Neural progenitor cell (in vitro differentiated cells): ENCODE results near the gene POU2AF1. TPM values are rescaled to one million over a fixed set of nuclear protein-coding genes. Genes with fewer than 3 reads are reported as not detected.

Experiments used
- DNase-seq: peaks from one replicate; pipeline ENCODE4 v3.0.0-alpha.2; 2016; ENCODE audit warnings: low spot score
- H2AFZ ChIP-seq: fragments of 200-600 bp; sonication (generic); replicated peaks from 2 replicates; pipeline ENCODE4 v1.6.1; 2016; ENCODE audit warnings: antibody characterized with exemption
- H3F3A ChIP-seq: fragments of 200-600 bp; sonication (generic); 2 replicates; pipeline ENCODE4 v1.6.1; 2016; ENCODE audit warnings: antibody characterized with exemption, low read depth
- H3K27ac ChIP-seq: fragments of 200-600 bp; sonication (generic); 2 replicates; pipeline ENCODE4 v1.5.1; 2016; ENCODE audit warnings: mild to moderate bottlenecking
- H3K27me3 ChIP-seq: fragments of 200-600 bp; sonication (generic); 2 replicates; pipeline ENCODE4 v1.6.1; 2016; ENCODE audit warnings: mild to moderate bottlenecking, moderate library complexity
- H3K36me3 ChIP-seq: fragments of 200-600 bp; sonication (generic); 2 replicates; pipeline ENCODE4 v1.5.1; 2016
- H3K4me1 ChIP-seq: fragments of 200-600 bp; sonication (generic); 2 replicates; pipeline ENCODE4 v1.6.1; 2016; ENCODE audit warnings: mixed run types
- H3K4me2 ChIP-seq: fragments of 200-600 bp; sonication (generic); 2 replicates; pipeline ENCODE4 v1.6.1; 2016
- H3K4me3 ChIP-seq: fragments of 200-600 bp; sonication (generic); 2 replicates; pipeline ENCODE4 v1.5.1; 2016
- H3K79me2 ChIP-seq: fragments of 200-600 bp; sonication (generic); 2 replicates; pipeline ENCODE4 v1.6.1; 2016; ENCODE audit warnings: low read depth
- H3K9ac ChIP-seq: fragments of 200-600 bp; sonication (generic); 2 replicates; pipeline ENCODE4 v1.6.1; 2016
- H3K9me3 ChIP-seq: fragments of 200-600 bp; sonication (generic); 2 replicates; pipeline ENCODE4 v1.5.1; 2016; ENCODE audit warnings: low read depth
- H4K20me1 ChIP-seq: fragments of 200-600 bp; sonication (generic); 2 replicates; pipeline ENCODE4 v1.6.1; 2016; ENCODE audit warnings: low read depth
- H3K27ac Mint-ChIP-seq: 3 replicates; pipeline ENCODE4 v1.8.0; 2021; ENCODE audit warnings: mixed read lengths
- H3K27me3 Mint-ChIP-seq: 2 replicates; pipeline ENCODE4 v1.8.0; 2022; ENCODE audit warnings: low read depth, mild to moderate bottlenecking, inconsistent platforms, moderate library complexity, mixed read lengths; ENCODE audit not compliant: insufficient read depth
- H3K36me3 Mint-ChIP-seq: 3 replicates; pipeline ENCODE4 v1.8.0; 2021; ENCODE audit warnings: mixed read lengths
- H3K4me1 Mint-ChIP-seq: 3 replicates; pipeline ENCODE4 v1.8.0; 2021; ENCODE audit warnings: mixed read lengths
- H3K4me3 Mint-ChIP-seq: 3 replicates; pipeline ENCODE4 v1.8.0; 2021; ENCODE audit warnings: mild to moderate bottlenecking, moderate library complexity, mixed read lengths
- H3K9me3 Mint-ChIP-seq: 3 replicates; pipeline ENCODE4 v1.8.0; 2020; ENCODE audit warnings: mixed read lengths
- CTCF ChIP-seq: fragments of 200-600 bp; sonication (generic); IDR thresholded peaks from 2 replicates; pipeline ENCODE4 v1.5.1; 2017; ENCODE audit warnings: antibody characterized with exemption, mild to moderate bottlenecking
- EZH2 ChIP-seq: fragments of 200-600 bp; sonication (generic); IDR thresholded peaks from 2 replicates; pipeline ENCODE4 v1.6.1; 2017; ENCODE audit warnings: antibody characterized with exemption, mild to moderate bottlenecking, moderate library complexity
- EZH2phosphoT487 ChIP-seq: fragments of 200-600 bp; sonication (generic); IDR thresholded peaks from 2 replicates; pipeline ENCODE4 v1.6.1; 2017; ENCODE audit warnings: antibody characterized with exemption
- total RNA-seq: library from RNA; depleted of rRNA; stranded (reverse); fragments of >200 nt; gene quantifications from 2 replicates; pipeline ENCODE4 v1.2.3, GENCODE V29; 2015; ENCODE audit warnings: low replicate concordance

POU2AF1 gene
- total RNA-seq, 1 donor from 2014 or later = not detected

GRCh38 chr11:111347002-111347722 lies 31.9 kb downstream of the POU2AF1 start:
- no peaks in the 10 kb centered on the region for H3K9me3 Mint-ChIP-seq
- no peak for TF ChIP-seq EZH2
- no peak for TF ChIP-seq CTCF
- TF ChIP-seq EZH2phosphoT487 = no peak
- no peak overlapping the region for H3K9ac ChIP-seq
- H3K36me3 Mint-ChIP-seq = no peaks in the 10 kb centered on the region
- no peak overlapping the region for H3K4me3 ChIP-seq
- no peak overlapping the region for H3K27ac ChIP-seq
- H3K4me3 Mint-ChIP-seq = no peak overlapping the region
- no peaks in the 10 kb centered on the region for H4K20me1 ChIP-seq
- no peak overlapping the region for H3K27ac Mint-ChIP-seq
- no peaks in the 10 kb centered on the region for H3K4me1 Mint-ChIP-seq
- no peaks in the 10 kb centered on the region for H3K27me3 ChIP-seq
- H2AFZ ChIP-seq = no peak overlapping the region
- H3K36me3 ChIP-seq = no peaks in the 10 kb centered on the region
- no peaks in the 10 kb centered on the region for H3K4me1 ChIP-seq
- no peak overlapping the region for H3K4me2 ChIP-seq
- peaks cover 2% of the 10 kb centered on the region for H3K27me3 Mint-ChIP-seq
- no peaks in the 10 kb centered on the region for H3K9me3 ChIP-seq
- DNase-seq = no peak
- H3K79me2 ChIP-seq = no peaks in the 10 kb centered on the region
- no peaks in the 10 kb centered on the region for H3F3A ChIP-seq

- Histone ChIP-seq H3K4me2 (no peak overlapping the region), H3K79me2 (no peaks in the 10 kb centered on the region), H3K4me1 (no peaks in the 10 kb centered on the region), H2AFZ (no peak overlapping the region), H3K4me3 (no peak overlapping the region), H3F3A (no peaks in the 10 kb centered on the region), H3K27ac (no peak overlapping the region), H3K9me3 (peaks cover 10% of the 10 kb centered on the region), H3K27me3 (no peaks in the 10 kb centered on the region), H4K20me1 (no peaks in the 10 kb centered on the region), H3K9ac (no peak overlapping the region), H3K36me3 (no peaks in the 10 kb centered on the region)
- Mint-ChIP-seq H3K9me3 (peaks cover 7% of the 10 kb centered on the region), H3K27ac (no peak overlapping the region), H3K36me3 (no peaks in the 10 kb centered on the region), H3K4me1 (no peaks in the 10 kb centered on the region), H3K27me3 (peaks cover 2% of the 10 kb centered on the region), H3K4me3 (no peak overlapping the region)
- DNase-seq = no peak
- TF ChIP-seq EZH2phosphoT487 = no peak
- TF ChIP-seq EZH2 = no peak
- no peak for TF ChIP-seq CTCF
These were observed 35.0 kb downstream of the POU2AF1 start for GRCh38 chr11:111344032-111344431.

GRCh38 chr11:111342329-111342728 lies 36.7 kb downstream of the POU2AF1 start:
- peaks cover 12% of the 10 kb centered on the region for H3K9me3 ChIP-seq
- Mint-ChIP-seq H3K27me3 (peaks cover 2% of the 10 kb centered on the region), H3K36me3 (no peaks in the 10 kb centered on the region), H3K4me3 (no peak overlapping the region), H3K27ac (no peak overlapping the region), H3K9me3 (peaks cover 7% of the 10 kb centered on the region), H3K4me1 (no peaks in the 10 kb centered on the region)
- no peak for TF ChIP-seq EZH2
- TF ChIP-seq CTCF = no peak
- TF ChIP-seq EZH2phosphoT487 = no peak
- H3K4me2 ChIP-seq = no peak overlapping the region
- H3K27me3 ChIP-seq = no peaks in the 10 kb centered on the region
- H3K27ac ChIP-seq = no peak overlapping the region
- H3K4me1 ChIP-seq = no peaks in the 10 kb centered on the region
- H3K79me2 ChIP-seq = no peaks in the 10 kb centered on the region
- H4K20me1 ChIP-seq = no peaks in the 10 kb centered on the region
- DNase-seq = no peak
- no peak overlapping the region for H3K9ac ChIP-seq
- H3K4me3 ChIP-seq = no peak overlapping the region
- H2AFZ ChIP-seq = no peak overlapping the region
- no peaks in the 10 kb centered on the region for H3K36me3 ChIP-seq
- no peaks in the 10 kb centered on the region for H3F3A ChIP-seq
